ENCODE measurements around the gene ITGB6. TPM values are rescaled to one million over a fixed set of nuclear protein-coding genes. Genes with fewer than 3 reads are reported as not detected.

Gene ITGB6
- total RNA-seq, 4 donors from 2014 or later: 0.59 to 1.5 TPM; not detected in 2

DNA sequence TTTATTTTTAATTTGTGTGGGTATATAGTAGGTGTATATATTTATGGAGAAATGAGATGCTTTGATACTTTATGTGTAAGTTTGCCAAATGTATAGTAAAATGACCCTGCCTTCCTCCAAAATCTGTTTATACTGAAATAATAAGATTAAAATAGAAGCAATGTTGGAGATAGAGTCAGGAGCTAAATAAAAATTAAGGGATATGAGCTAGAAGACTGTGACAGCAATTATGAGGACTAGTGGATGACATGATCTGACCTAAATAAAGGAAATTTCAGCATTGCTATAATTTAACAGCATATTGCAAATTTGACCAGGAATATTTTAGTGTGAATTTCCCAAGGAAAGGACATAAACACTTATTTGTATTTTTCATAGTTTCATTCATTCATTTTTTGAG, 60.7 kb downstream of the ITGB6 start:
- intact Hi-C loops (cut with DNase I; ENCODE audit: low total_unique reads): no loop called here
- no peak for DNase-seq
- no peaks in the 10 kb centered on the region for H3K27me3 ChIP-seq
- H3K27ac ChIP-seq: no peak overlapping the region
- TF ChIP-seq, protein P1, sequence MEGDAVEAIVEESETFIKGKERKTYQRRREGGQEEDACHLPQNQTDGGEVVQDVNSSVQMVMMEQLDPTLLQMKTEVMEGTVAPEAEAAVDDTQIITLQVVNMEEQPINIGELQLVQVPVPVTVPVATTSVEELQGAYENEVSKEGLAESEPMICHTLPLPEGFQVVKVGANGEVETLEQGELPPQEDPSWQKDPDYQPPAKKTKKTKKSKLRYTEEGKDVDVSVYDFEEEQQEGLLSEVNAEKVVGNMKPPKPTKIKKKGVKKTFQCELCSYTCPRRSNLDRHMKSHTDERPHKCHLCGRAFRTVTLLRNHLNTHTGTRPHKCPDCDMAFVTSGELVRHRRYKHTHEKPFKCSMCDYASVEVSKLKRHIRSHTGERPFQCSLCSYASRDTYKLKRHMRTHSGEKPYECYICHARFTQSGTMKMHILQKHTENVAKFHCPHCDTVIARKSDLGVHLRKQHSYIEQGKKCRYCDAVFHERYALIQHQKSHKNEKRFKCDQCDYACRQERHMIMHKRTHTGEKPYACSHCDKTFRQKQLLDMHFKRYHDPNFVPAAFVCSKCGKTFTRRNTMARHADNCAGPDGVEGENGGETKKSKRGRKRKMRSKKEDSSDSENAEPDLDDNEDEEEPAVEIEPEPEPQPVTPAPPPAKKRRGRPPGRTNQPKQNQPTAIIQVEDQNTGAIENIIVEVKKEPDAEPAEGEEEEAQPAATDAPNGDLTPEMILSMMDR (IDR thresholded peaks at IDR 0.05): no peak
- TF ChIP-seq POLR2A (IDR thresholded peaks at IDR 0.05): no peak
- no peaks in the 10 kb centered on the region for H3K36me3 ChIP-seq
- no peaks in the 10 kb centered on the region for H3K9me3 ChIP-seq
- no peak overlapping the region for H3K4me3 ChIP-seq
- no peaks in the 10 kb centered on the region for H3K4me1 ChIP-seq

DNA sequence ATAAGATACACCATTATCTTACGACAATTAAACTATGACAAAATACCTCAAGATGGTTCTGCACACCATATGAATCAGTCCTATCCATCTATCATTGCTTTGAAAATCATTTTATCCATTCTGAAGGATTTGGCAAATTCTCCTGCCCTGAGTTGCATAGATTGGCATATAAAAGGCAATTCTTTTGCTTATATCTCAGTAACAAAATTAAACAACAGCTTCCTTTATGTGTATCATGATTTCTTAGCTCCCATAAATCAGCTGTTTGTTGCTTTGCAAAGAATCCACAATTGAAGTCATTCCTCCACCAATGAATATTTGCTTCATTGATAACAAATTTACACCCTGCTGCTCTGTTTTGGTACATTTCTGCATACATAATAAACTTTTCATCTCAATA, 61.7 kb downstream of the ITGB6 start:
- Histone ChIP-seq H3K4me1 (no peaks in the 10 kb centered on the region), H3K27ac (no peak overlapping the region), H3K9me3 (no peaks in the 10 kb centered on the region), H3K36me3 (no peaks in the 10 kb centered on the region), H3K4me3 (no peak overlapping the region), H3K27me3 (no peaks in the 10 kb centered on the region)
- no peak for TF ChIP-seq POLR2A (IDR thresholded peaks at IDR 0.05)
- TF ChIP-seq, protein P1 (IDR thresholded peaks at IDR 0.05): no peak
- DNase-seq: no peak
- intact Hi-C loops (cut with DNase I; ENCODE audit: low total_unique reads): no loop called here

DNA sequence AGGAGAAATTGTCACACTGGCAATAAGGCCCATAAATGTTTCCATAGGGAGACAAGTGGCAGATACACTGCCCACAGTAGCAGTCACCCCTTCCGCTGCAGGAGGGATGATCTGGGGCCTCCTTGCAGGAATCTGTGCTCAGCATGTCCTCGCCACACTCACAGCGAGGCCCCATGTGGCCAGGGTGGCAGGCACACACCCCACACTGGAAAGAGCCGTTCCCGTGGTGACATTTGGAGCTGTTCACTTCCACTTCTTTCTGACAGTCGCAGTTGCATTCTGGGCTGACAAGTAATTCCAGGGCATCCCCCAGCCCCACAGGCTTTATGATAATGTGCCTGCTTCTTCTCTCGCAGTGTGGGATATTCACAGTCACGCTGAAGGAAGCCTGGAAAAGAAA, 62.6 kb downstream of the ITGB6 start:
- TF ChIP-seq POLR2A (IDR thresholded peaks at IDR 0.05): no peak
- TF ChIP-seq, protein P1 (IDR thresholded peaks at IDR 0.05): no peak
- H3K27me3 ChIP-seq: no peaks in the 10 kb centered on the region
- intact Hi-C loops (cut with DNase I; ENCODE audit: low total_unique reads): no loop called here
- H3K27ac ChIP-seq: no peak overlapping the region
- no peaks in the 10 kb centered on the region for H3K36me3 ChIP-seq
- no peak for DNase-seq
- no peaks in the 10 kb centered on the region for H3K9me3 ChIP-seq
- no peak overlapping the region for H3K4me3 ChIP-seq
- no peaks in the 10 kb centered on the region for H3K4me1 ChIP-seq

- no peaks in the 10 kb centered on the region for H3K9me3 ChIP-seq
- H3K27ac ChIP-seq: no peak overlapping the region
- H3K4me3 ChIP-seq: no peak overlapping the region
- H3K27me3 ChIP-seq: no peaks in the 10 kb centered on the region
- intact Hi-C loops (cut with DNase I; ENCODE audit: low total_unique reads): no loop called here
- no peaks in the 10 kb centered on the region for H3K4me1 ChIP-seq
- no peak for TF ChIP-seq POLR2A (IDR thresholded peaks at IDR 0.05)
- TF ChIP-seq, protein P1 (IDR thresholded peaks at IDR 0.05): no peak
- no peak for DNase-seq
- H3K36me3 ChIP-seq: no peaks in the 10 kb centered on the region
These were observed 67.3 kb downstream of the ITGB6 start for GRCh38 chr2:160132761-160133160.

DNA sequence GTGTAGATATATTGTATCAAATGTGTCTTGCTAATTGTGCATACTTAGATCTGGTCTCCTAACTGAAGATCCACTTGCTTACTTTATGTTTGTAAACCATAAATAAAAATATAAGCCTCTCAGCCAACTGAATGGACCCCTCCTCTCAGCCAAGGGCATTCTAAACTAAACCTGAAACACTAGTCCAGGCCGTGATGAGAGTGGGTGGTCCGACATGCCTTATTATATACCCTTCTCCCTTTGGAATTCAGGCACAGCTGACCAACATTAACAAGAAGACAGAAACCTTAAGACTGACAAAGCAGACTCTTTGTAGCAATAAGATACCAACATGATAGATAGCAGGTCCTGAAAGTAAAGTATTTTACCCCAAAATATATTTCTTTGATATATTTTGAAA, 73.3 kb downstream of the ITGB6 start:
- Histone ChIP-seq H3K4me3 (no peak overlapping the region), H3K27me3 (no peaks in the 10 kb centered on the region), H3K4me1 (no peaks in the 10 kb centered on the region), H3K27ac (no peak overlapping the region), H3K36me3 (no peaks in the 10 kb centered on the region), H3K9me3 (no peaks in the 10 kb centered on the region)
- no peak for DNase-seq
- intact Hi-C loops (cut with DNase I; ENCODE audit: low total_unique reads): no loop called here
- no peak for TF ChIP-seq POLR2A (IDR thresholded peaks at IDR 0.05)
- TF ChIP-seq, protein P1 (IDR thresholded peaks at IDR 0.05): no peak

All from uterus (tissue), 4 donors.